ENCODE measurements around the gene AP5M1.
"Not testable (repeated sequence)": the region's sequence is repeated elsewhere in the genome, so short reads cannot be mapped to it uniquely, and the experiment has no call there.

AP5M1 gene

DNA sequence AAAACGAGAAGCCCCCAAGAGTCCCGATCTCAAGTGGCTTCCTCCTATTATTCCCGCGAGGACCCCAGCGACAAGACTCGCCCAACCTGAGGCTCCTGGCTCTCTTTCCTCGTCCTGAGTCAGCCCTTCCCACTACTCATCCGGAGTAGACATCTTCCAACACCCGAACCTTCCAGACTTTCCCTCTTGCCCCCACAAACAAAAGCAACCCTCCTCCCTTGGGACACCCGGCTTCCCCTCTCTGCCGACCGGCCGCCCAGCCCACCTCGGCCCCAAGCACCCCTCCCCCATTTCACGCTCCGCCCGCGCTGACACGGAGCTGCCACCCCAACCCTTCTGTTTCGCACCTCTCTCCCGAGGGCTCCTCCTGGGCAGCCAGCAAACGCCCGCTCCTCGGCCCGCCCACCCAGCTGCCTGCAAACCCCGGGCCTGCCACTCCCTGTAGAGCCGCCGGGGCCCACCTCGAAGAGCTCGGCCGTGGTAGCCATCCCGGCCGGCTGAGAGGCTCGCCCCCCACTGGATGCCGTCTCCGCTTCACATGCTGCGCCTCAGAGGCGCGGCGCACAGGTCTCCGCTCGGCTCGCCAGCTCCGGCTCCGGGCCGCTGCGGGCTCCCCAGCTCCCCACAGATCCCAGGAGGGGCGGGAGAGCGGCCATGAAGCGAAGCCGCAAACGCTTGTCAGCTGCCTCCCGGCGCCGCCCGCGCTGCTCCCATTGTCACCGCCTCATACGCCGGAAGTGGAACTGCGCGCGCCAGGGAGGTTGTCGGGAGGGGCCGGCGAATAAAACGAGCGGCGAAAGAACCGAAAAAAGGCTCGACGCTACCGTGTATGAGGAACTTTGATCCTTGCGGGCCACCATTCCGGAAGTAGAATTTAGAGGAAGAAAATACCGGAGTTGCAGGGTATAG lies at the start of gene AP5M1, which contains the start of gene EXOC5:
Gene AP5M1 (plus strand): TSS at position 811 of the 909 bp plus-strand sequence. CDS start 344 bp downstream, outside the sequence.
Gene EXOC5 (minus strand): TSS at position 745 of the 909 bp plus-strand sequence. CDS start 257 bp downstream, at position 488.
- DNase-seq, result peak; percentile 22 to 96 (median 87)

DNA sequence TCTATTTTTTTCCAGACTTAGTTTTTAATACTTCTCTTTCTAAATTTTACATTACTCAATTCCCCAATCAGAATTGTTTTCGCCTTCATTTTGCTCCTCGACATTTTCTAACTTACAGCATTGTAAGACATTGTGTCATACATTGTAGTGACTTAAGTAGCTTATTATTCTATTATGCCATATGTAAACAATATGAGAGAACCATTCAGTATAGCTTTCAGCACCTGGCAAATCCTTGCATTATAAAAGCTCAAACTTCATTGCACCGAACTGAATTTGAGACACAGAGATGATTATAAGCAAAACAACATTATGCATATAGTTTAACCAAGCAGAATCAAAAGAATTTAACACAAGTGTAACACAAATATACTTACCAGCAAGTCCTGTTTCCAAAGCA lies 46.8 kb upstream of the AP5M1 start:
- no peak for DNase-seq

DNA sequence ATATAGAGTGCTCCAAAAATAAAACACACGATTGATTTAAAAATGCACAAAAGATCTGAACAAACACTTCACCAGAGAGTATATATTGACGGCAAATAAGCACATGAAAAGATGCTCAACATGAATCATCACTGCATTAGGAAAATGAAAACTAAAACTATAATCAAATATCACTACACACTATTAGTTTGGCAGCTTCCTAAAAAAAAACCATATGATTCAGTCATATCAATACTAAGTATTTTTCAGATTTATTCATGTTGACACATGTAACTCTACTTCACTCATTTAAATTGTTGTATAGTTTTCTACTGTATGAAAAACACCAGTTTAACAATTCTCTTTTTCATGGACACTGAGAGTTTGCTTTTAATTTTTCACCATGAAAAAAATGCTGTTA lies 41.7 kb upstream of the AP5M1 start:
- DNase-seq, result no peak

GRCh38 chr14:57228320-57228719 lies 40.5 kb upstream of the AP5M1 start:
- not testable (repeated sequence) for DNase-seq

DNA sequence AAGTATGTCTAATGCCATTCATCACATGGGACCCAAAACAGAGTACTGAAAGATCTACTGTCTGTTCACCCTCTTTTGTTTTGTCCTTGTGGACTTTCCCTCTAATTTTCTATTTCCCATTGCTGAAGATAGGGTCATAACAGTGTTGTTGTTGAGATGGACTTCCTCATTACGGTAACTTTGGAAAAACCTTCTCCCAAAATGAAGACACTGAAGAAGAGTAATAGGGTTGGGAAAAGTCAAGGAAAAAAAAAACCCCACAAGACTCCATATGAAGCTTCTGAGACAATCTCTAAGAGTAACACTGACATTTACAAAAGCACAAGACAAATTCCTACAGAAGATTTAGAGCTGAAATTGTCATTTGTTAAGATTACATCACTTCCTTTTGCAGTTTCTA lies 36.8 kb upstream of the AP5M1 start:
- DNase-seq, result no peak

GRCh38 chr14:57240115-57240514 lies 28.7 kb upstream of the AP5M1 start:
- DNase-seq, result not testable (repeated sequence)

DNA sequence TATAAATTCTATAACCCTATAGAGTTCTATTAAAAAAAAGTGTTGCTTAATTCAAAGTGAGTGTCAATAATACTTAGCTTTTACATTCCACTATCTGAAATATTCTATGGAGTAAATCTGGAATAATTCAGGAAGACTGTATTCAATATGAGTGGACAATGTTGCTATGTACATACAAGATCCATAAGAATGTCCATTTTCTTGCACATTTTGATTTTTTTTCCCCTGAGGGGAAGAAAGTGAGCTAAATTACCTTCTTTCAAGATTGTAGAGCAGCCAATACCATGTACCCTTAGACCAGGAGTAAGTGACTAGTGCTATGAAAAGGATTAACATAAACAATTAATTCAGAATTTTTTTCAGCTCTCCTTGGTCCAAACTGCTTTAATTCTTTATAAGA lies 25.5 kb upstream of the AP5M1 start:
- no peak for DNase-seq

DNA sequence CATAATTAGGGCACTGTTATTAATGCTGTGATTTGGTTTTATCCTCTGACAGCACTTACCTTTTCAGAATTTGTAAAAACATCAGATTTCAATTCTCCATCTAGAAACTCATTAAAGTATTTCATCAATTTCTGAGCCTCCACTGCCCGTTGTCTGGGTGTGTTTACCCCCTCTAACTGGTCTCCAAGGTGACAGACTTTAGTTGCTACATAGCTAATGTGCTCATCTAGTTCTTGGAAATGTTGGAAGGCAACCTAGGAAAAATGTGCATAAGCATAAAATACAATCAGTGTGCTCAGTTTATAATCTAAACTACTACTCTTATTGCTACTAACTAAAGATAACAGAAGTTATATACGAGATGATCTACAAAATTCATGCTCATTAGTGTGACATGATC lies 24.7 kb upstream of the AP5M1 start:
- no peak for DNase-seq

DNA sequence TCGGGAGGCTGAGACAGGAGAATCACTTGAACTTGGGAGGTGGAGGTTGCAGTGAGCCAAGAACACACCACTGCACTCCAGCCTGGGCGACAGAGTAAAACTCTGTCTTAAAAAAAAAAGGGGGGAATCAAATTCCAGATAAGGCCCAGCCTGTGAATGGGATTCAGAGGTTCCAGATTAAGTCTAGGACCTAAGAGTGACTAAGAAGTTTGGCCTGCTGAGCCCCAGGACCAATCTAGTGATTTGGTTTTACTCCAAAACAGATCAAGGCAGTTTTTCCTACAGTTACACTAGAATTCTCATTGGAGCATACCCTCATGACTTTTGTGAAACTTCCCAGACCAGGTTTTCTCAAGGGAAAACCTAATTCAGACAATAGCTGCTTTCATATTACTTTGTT lies 22.8 kb upstream of the AP5M1 start:
- no peak for DNase-seq

DNA sequence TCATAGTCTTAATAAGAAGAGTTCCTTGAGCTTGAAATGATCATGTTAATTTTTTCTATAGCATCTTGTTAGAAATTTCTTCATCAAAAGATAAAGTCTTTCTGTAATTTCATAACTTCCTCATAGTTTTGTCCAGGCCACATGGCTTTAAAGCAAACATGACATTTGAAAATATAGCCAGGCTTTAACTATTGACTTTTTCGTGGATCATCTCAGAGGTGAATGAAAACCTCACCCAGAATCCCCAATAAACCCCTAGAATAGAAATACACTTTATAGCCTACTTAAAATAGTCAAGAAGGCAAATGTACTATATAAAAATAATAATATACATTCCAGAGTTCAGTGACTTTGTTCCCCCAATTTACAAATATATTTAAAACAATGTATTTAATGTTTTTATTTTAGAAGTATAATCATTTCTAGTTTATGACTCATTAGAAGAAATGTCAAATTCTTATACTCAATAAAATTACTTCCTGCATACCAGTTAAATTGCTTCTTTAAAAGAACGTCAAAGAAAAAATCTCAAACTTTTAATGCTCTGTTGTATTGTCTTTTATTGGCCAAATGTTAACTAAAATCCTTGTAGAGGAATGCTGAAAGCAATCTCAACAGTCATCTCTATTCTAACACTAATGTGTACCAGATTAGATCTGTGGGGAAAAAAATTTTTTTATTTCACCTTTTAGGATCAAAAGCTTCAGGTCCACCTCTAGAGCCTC lies 21.7 kb upstream of the AP5M1 start:
- no peak for DNase-seq

- DNase-seq, result no peak
Observed at GRCh38 chr14:57254884-57255283, 13.9 kb upstream of the AP5M1 start.

DNA sequence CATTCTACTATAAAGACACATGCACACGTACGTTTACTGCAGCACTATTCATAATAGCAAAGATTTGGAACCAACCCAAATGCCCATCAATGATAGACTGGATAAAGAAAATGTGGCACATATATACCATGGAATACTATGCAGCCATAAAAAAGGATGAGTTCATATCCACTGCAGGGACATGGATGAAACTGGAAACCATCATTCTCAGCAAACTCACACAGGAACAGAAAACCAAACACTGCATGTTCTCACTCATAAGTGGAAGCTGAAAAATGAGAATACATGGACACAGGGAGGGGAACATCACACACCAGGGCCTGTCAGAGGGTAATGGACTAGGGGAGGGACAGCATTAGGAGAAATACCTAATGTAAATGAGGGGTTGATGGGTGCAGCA lies 10.6 kb upstream of the AP5M1 start:
- DNase-seq, result not testable (repeated sequence)

DNA sequence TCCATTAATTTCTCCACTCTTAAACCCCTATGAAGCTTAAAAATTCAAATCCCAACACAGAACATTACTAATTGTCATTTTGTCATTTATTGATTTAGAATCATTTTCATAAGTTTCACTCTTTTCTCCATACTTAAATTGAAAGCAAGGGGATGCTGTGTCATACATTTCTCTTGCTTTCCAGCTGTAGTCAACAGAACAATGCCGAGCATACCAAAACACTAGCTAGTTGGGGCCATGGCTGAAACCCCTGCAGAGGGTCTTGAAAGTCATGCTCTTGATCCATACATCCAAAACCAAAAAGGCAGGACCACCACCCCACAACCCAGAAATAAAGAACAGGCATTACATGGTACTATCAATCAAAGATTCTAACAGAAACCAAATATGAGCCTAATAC lies 9.1 kb upstream of the AP5M1 start:
- no peak for DNase-seq

GRCh38 chr14:57261604-57262003 lies 7.2 kb upstream of the AP5M1 start:
- no peak for DNase-seq

DNA sequence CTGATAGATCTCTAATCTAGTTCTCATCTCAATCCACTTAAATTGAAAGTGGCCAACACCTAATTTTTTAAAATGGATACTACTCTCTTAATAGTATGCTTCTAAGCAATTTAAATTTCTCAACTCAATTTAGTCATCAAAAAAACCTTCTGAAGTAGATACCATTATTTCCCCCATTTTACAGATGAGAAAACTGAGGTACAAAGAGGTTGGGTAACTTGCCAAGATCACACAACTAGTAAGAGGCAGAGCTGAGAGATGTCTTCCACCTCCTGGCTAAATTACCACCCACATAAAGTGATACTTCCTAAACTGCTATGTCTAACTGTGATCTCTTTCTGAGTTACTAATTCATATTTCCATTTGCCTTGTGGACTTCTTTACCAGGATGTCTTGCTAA lies 6.7 kb upstream of the AP5M1 start:
- DNase-seq, result no peak

DNA sequence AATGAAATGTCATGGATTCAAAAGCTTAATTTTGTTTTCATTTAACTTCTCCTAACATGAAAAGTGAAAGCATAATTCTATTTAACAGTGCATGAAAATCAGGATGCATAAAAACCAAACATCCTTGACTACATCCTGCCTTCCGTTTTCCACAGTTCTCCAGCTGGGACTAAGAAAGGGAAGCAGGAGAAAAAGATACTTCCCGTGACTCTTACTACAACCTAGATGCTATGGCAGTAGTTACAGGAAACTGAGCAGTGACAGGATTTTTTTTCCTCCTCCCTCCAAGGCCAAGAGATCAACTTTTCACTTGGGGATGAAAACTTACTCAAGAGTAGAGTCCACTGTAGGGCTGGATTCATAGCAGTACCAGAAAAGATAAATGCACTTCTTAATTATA lies 2.7 kb upstream of the AP5M1 start:
- DNase-seq, result no peak

- no peak for DNase-seq
Observed at GRCh38 chr14:57273236-57273635, 4.5 kb downstream of the AP5M1 start.

DNA sequence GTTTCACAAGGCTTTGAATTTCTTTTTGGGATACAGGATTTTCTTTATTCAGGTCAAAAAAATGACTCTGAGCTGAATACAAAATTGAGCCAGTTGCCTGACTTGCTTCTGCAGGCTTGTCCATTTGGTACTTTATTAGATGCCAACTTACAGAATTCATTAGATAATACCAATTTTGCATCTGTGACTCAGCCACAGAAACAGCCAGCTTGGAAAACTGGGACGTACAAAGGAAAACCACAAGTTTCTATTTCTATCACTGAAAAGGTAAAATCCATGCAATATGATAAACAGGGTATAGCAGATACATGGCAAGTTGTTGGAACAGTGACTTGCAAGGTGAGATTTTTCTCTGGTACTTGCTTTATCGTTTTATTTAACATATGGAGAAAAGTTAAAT lies 5.8 kb downstream of the AP5M1 start:
- DNase-seq, result no peak

DNA sequence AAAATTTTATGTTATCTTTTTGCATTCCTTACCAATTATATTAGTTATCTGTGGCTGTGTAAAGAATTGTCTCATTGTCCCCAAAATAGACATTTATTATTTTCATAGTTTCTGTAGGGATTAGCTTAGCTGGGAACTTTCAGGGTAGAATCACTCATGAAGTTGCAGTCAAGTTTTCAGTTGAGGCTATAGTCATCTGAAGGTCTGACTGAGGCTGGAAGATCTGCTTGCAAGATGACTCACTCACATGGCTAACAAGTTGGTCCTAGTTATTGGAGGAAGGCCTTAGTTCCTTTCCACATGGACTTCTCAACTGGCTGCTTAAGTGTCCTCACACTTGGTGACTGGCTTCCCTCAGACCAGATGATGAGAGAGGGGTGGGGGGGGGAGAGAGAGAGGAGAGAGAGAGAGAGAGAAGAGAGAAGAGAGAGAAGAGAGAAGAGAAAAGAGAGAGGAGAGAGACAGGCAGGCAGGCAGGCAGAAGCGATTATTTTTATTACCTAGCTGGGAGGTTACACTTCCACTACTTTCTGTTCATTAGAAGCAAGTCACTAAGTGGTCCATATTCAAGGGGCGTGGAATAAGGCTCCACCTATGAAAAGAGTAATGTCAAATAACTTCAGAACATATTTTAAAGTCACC lies 6.4 kb downstream of the AP5M1 start:
- no peak for DNase-seq

DNA sequence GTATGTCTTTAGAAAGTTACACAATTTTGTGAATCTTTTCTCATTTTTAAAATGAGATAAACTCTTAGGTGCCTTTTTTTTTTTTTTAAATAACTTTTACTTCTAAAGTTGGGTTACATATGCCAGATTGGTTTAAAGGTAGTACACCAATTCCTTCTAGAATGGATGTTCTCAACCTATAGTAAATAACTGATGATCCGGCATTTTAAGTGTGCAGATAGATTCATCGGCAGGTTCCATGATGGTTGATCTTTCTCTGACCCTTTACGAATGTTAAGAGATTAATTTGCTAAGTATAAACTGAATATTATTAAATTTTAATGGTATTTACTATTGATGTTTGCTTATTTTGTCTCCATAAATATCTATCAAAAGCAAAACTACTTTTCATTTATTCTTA lies 8.3 kb downstream of the AP5M1 start:
- DNase-seq, result no peak

DNA sequence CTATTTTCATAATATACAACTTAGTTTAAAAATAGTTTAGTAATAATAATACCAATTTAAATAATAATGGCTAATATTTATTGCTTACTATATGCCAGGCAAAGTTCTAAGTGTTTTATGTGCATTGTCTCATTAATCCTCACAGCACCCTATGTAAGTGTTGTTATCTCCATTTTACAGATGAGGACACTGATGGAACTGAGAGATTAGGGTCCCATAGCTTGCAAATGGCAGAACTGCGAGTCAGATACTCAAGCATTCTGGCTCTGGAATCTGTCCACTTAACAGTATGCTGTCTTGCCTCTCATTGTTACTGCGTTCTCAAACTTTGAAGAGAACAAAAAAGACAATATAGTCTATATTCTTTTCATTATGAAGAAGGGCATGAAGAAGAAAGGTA lies 19.0 kb downstream of the AP5M1 start:
- no peak for DNase-seq

DNA sequence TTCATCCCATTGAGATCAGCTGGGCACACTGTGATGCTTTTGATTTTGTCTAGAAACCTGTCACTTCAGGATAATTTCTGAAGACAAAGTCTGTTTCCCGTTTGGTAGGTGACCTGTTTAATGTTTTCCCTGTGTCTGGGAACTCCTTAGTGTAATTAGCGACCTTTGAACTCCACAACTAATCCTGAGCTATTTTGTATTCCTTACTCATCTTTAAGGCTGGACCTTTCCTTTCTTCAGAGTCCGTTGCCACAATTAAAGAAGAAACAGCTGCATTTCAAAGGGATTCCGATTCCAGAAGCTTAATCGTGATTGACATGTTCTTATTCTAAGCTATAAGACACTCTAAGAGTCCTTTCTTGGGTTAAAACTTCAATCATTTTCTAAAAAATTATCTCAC lies 22.0 kb downstream of the AP5M1 start:
- DNase-seq, result no peak

Data from nucleus accumbens (tissue), 56 donors.